H1 (cell line): Measurements from ENCODE around the gene VSIG2. TPM values are rescaled to one million over a fixed set of nuclear protein-coding genes. Genes with fewer than 3 reads are reported as not detected.

ENCODE experiments used
- CTCF ChIA-PET: fragments of 300-600 bp; sonication (Branson Sonifier 250); formaldehyde crosslinking; loops from one replicate; lab custom pipeline; 2021; ENCODE audit not compliant: partially characterized antibody; lab: Charles Lee
- POLR2A ChIA-PET: fragments of 300-600 bp; sonication (Branson Sonifier 250); formaldehyde crosslinking; loops from one replicate; lab custom pipeline; 2021; ENCODE audit warnings: inconsistent platforms; ENCODE audit not compliant: partially characterized antibody; lab: Charles Lee
- DNase-seq, 2 experiments: peaks; one replicate each; pipeline versions ENCODE4 v3.0.0 to v3.0.0-alpha.2; 2010 to 2022; ENCODE audit warnings: low spot score in 2 of 2, low read depth in 1 of 2, mixed read lengths in 1 of 2
- FAIRE-seq: peaks from 2 replicates; lab custom pipeline; 2011; peaks lifted over from hg19 to GRCh38; lab: Jason Lieb, UNC
- H2AFZ ChIP-seq: 2 replicates; pipeline ENCODE4 v1.8.1; 2012; ENCODE audit warnings: low read length, inconsistent platforms
- H2AK5ac ChIP-seq: 2 replicates; pipeline ENCODE4 v1.6.1; 2013; ENCODE audit warnings: low read depth, low read length
- H2BK120ac ChIP-seq: replicated peaks from 2 replicates; pipeline ENCODE3; 2013; ENCODE audit warnings: low read depth, low read length, inconsistent platforms
- H2BK12ac ChIP-seq: 2 replicates; pipeline ENCODE4 v1.6.1; 2013; ENCODE audit warnings: low read depth, low read length
- H2BK15ac ChIP-seq: 2 replicates; pipeline ENCODE4 v1.6.1; 2013; ENCODE audit warnings: low read length
- H2BK20ac ChIP-seq: 2 replicates; pipeline ENCODE4 v1.6.1; 2013; ENCODE audit warnings: low read length
- H2BK5ac ChIP-seq: 2 replicates; pipeline ENCODE4 v1.6.1; 2013; ENCODE audit warnings: low read depth, low read length
- H3K14ac ChIP-seq: 2 replicates; pipeline ENCODE4 v1.6.1; 2013; ENCODE audit warnings: inconsistent platforms; ENCODE audit not compliant: insufficient read length
- H3K18ac ChIP-seq: 2 replicates; pipeline ENCODE4 v1.6.1; 2013; ENCODE audit warnings: low read length; ENCODE audit errors: extremely low read depth
- H3K23ac ChIP-seq: 2 replicates; pipeline ENCODE4 v1.6.1; 2013; ENCODE audit warnings: inconsistent platforms; ENCODE audit not compliant: insufficient read length
- H3K23me2 ChIP-seq: 2 replicates; pipeline ENCODE4 v1.6.1; 2013; ENCODE audit warnings: low read depth, low read length
- H3K27ac ChIP-seq: 2 replicates; pipeline ENCODE4 v1.6.1; 2011; ENCODE audit warnings: low read depth, low read length, inconsistent platforms
- H3K27me3 ChIP-seq, 4 experiments: replicated peaks in 1 of 4; 1 replicate in 1 of 4; 2 replicates in 3 of 4; pipeline versions ENCODE4 v1.6.1 to v1.8.1; 2011 to 2013; ENCODE audit warnings: low read length in 3 of 4, mild to moderate bottlenecking in 3 of 4, inconsistent platforms in 2 of 4, mixed read lengths in 2 of 4, moderate library complexity in 1 of 4; ENCODE audit not compliant: control insufficient read depth in 3 of 4, insufficient read depth in 3 of 4; ENCODE audit errors: extremely low read depth in 1 of 4
- H3K36me3 ChIP-seq, 4 experiments: 2 replicates each; pipeline versions ENCODE4 v1.6.1 to v1.8.1; 2011 to 2013; ENCODE audit warnings: mild to moderate bottlenecking in 4 of 4, low read length in 3 of 4, moderate library complexity in 2 of 4, control low read depth in 1 of 4, inconsistent platforms in 1 of 4; ENCODE audit not compliant: insufficient read depth in 4 of 4, control insufficient read depth in 2 of 4
- H3K4ac ChIP-seq: replicated peaks from 2 replicates; pipeline ENCODE3; 2013; ENCODE audit warnings: low read length, low read depth, mixed read lengths, inconsistent platforms; ENCODE audit not compliant: insufficient read length
- H3K4me1 ChIP-seq, 4 experiments: replicated peaks in 1 of 4; 1 replicate in 1 of 4; 2 replicates in 3 of 4; pipeline versions ENCODE4 v1.6.1 to v1.8.1; 2011 to 2013; ENCODE audit warnings: low read length in 3 of 4, inconsistent platforms in 2 of 4, mixed read lengths in 1 of 4; ENCODE audit not compliant: insufficient read depth in 4 of 4, control insufficient read depth in 3 of 4
- H3K4me2 ChIP-seq, 2 experiments: 2 replicates each; pipeline versions ENCODE4 v1.6.1 to v1.8.1; 2011 to 2013; ENCODE audit warnings: low read depth in 2 of 2, low read length in 2 of 2, control low read depth in 1 of 2, inconsistent platforms in 1 of 2, mild to moderate bottlenecking in 1 of 2; ENCODE audit not compliant: insufficient read depth in 1 of 2
- H3K4me3 ChIP-seq, 4 experiments: fragments of 200-600, 300-600 bp in 1 of 4; sonication (generic), shearing (Covaris generic), sonication (Bioruptor Twin) in 1 of 4; 2 replicates each; pipeline versions ENCODE4 v1.5.1 to v1.8.1; 2011 to 2016; ENCODE audit warnings: low read length in 4 of 4, low read depth in 3 of 4, control low read depth in 2 of 4, inconsistent platforms in 2 of 4, mild to moderate bottlenecking in 2 of 4, mixed read lengths in 1 of 4, moderate library complexity in 1 of 4; ENCODE audit not compliant: insufficient read depth in 2 of 4; ENCODE audit errors: extremely low read depth in 1 of 4
- H3K56ac ChIP-seq: replicated peaks from 2 replicates; pipeline ENCODE3; 2013; ENCODE audit warnings: low read depth, mild to moderate bottlenecking, mixed read lengths, low read length, inconsistent platforms; ENCODE audit not compliant: insufficient read length
- H3K79me1 ChIP-seq: 2 replicates; pipeline ENCODE4 v1.6.1; 2013; ENCODE audit warnings: low read depth, low read length, control low read depth
- H3K79me2 ChIP-seq, 2 experiments: 2 replicates each; pipeline versions ENCODE4 v1.6.1 to v1.8.1; 2012 to 2013; ENCODE audit warnings: low read length in 2 of 2, mild to moderate bottlenecking in 2 of 2, inconsistent platforms in 1 of 2; ENCODE audit not compliant: insufficient read depth in 2 of 2, control insufficient read depth in 1 of 2
- H3K9ac ChIP-seq, 4 experiments: replicated peaks in 1 of 4; 1 replicate in 1 of 4; 2 replicates in 3 of 4; pipeline versions ENCODE4 v1.6.1 to v1.8.1; 2011 to 2013; ENCODE audit warnings: low read depth in 3 of 4, low read length in 3 of 4, control low read depth in 2 of 4, mild to moderate bottlenecking in 2 of 4, moderate library complexity in 2 of 4, inconsistent platforms in 1 of 4; ENCODE audit errors: extremely low read depth in 1 of 4
- H3K9me3 ChIP-seq, 2 experiments: 2 replicates each; pipeline versions ENCODE4 v1.6.1 to v1.8.1; 2012 to 2013; ENCODE audit warnings: mild to moderate bottlenecking in 2 of 2, moderate library complexity in 2 of 2, control low read depth in 1 of 2, inconsistent platforms in 1 of 2, low read depth in 1 of 2, low read length in 1 of 2, mixed read lengths in 1 of 2; ENCODE audit not compliant: insufficient read depth in 2 of 2
- H4K20me1 ChIP-seq, 2 experiments: replicated peaks in 1 of 2; 2 replicates each; pipeline versions ENCODE3 to v1.8.1; 2011 to 2013; ENCODE audit warnings: inconsistent platforms in 2 of 2, low read length in 2 of 2, mild to moderate bottlenecking in 1 of 2; ENCODE audit not compliant: insufficient read depth in 2 of 2, control insufficient read depth in 1 of 2
- H4K5ac ChIP-seq: 2 replicates; pipeline ENCODE4 v1.6.1; 2013; ENCODE audit warnings: low read length, low read depth, mixed read lengths, inconsistent platforms; ENCODE audit not compliant: insufficient read length
- H4K8ac ChIP-seq: 2 replicates; pipeline ENCODE4 v1.8.0; 2013; ENCODE audit warnings: mild to moderate bottlenecking, moderate library complexity, low read length, inconsistent platforms; ENCODE audit not compliant: insufficient read depth; ENCODE audit errors: extremely low read depth
- H4K91ac ChIP-seq: replicated peaks from 2 replicates; pipeline ENCODE3; 2013; ENCODE audit warnings: low read length, mixed read lengths, inconsistent platforms; ENCODE audit not compliant: insufficient read length
- ATF3 ChIP-seq: IDR thresholded peaks from 2 replicates; pipeline ENCODE4 v1.6.1; 2011; ENCODE audit warnings: low read depth, mild to moderate bottlenecking, low read length; ENCODE audit not compliant: insufficient read depth
- BACH1 ChIP-seq: IDR thresholded peaks from 2 replicates; pipeline ENCODE4 v1.6.1; 2012; ENCODE audit warnings: low read length, improper control_type of control experiment
- CBX5 ChIP-seq: fragments of 300-800, 300-1000 bp; sonication (generic); IDR thresholded peaks from 2 replicates; pipeline ENCODE4 v1.7.1; 2016; ENCODE audit warnings: antibody characterized with exemption, low read length, low read depth
- CEBPB ChIP-seq: IDR thresholded peaks from 2 replicates; pipeline ENCODE4 v1.6.1; 2012; ENCODE audit warnings: low read depth, low read length
- GABPA ChIP-seq: IDR thresholded peaks from 2 replicates; pipeline ENCODE4 v1.6.1; 2011; ENCODE audit warnings: mild to moderate bottlenecking, low read length, moderate library complexity, borderline replicate concordance; ENCODE audit not compliant: insufficient read depth
- KDM4A ChIP-seq: IDR thresholded peaks from one replicate; pipeline ENCODE4 v1.7.1; 2012; ENCODE audit warnings: low read depth, mild to moderate bottlenecking, moderate library complexity, low read length, inconsistent platforms; ENCODE audit not compliant: severe bottlenecking
- PHF8 ChIP-seq: fragments of 200-600 bp; sonication (generic); conservative IDR thresholded peaks from 2 replicates; pipeline ENCODE4 v1.7.1; 2012; ENCODE audit warnings: low read depth, mild to moderate bottlenecking, inconsistent platforms, low read length, moderate library complexity
- POLR2AphosphoS5 ChIP-seq: IDR thresholded peaks from 2 replicates; pipeline ENCODE4 v1.6.1; 2011; ENCODE audit warnings: low read depth, low read length
- POU5F1 ChIP-seq: IDR thresholded peaks from 2 replicates; pipeline ENCODE4 v1.6.1; 2011; ENCODE audit warnings: low read depth, mild to moderate bottlenecking, low read length, moderate library complexity
- SIN3A ChIP-seq, 2 experiments: IDR thresholded peaks in 1 of 2; conservative IDR thresholded peaks in 1 of 2; 2 replicates each; pipeline ENCODE4 v1.6.1; 2011 to 2012; ENCODE audit warnings: low read length in 2 of 2, improper control_type of control experiment in 1 of 2, low read depth in 1 of 2, mild to moderate bottlenecking in 1 of 2
- SP4 ChIP-seq: IDR thresholded peaks from 2 replicates; pipeline ENCODE4 v1.6.1; 2012; ENCODE audit warnings: low read length, inconsistent platforms
- SRF ChIP-seq: IDR thresholded peaks from 2 replicates; pipeline ENCODE4 v1.6.1; 2011; ENCODE audit warnings: mild to moderate bottlenecking, low read depth, low read length, moderate library complexity
- TBP ChIP-seq: IDR thresholded peaks from 2 replicates; pipeline ENCODE4 v1.6.1; 2011; ENCODE audit warnings: low read depth, low read length, improper control_type of control experiment
- TEAD4 ChIP-seq: IDR thresholded peaks from 2 replicates; pipeline ENCODE4 v1.6.1; 2012; ENCODE audit warnings: low read depth, low read length, inconsistent platforms, mixed read lengths
- ZNF274 ChIP-seq: IDR thresholded peaks from 2 replicates; pipeline ENCODE4 v1.7.0; 2012; ENCODE audit warnings: low read length, borderline replicate concordance; ENCODE audit errors: extremely low read depth
- WGBS, 2 experiments: shearing (Covaris generic) in 1 of 2; methylation state at CpG; one replicate each; pipeline versions ENCODE4 v1.1.6 to v1.1.7; 2013 to 2015; ENCODE audit warnings: low lambda C conversion rate in 2 of 2, mixed read lengths in 2 of 2, inconsistent platforms in 1 of 2, low coverage in 1 of 2, missing lambda C conversion rate in 1 of 2; ENCODE audit not compliant: insufficient replicate concordance in 2 of 2, insufficient coverage in 1 of 2, insufficient read length in 1 of 2; ENCODE audit errors: extremely low coverage in 1 of 2, missing lambda C conversion rate in 1 of 2; 5-methylcytosine and 5-hydroxymethylcytosine counted together
- polyA plus RNA-seq, 7 experiments: library from polyadenylated mRNA; depleted of rRNA in 3 of 7; stranded (reverse) in 5 of 7; unstranded in 2 of 7; fragments of >200 nt in 5 of 7; fragments of 200-250 nt in 2 of 7; gene quantifications; 1 replicate in 5 of 7; 2 replicates in 1 of 7; 4 replicates in 1 of 7; pipeline versions ENCODE4 v1.2.1 to v1.2.3, GENCODE V29; 2011 to 2013; ENCODE audit warnings: missing spikeins in 2 of 7, mixed read lengths in 2 of 7
- total RNA-seq: library from RNA; stranded (reverse); fragmentation: NEBNext Ultra II Directional; extraction: Animal tissue kit (Norgen Biotek cat#: 25700); gene quantifications from 2 replicates; pipeline ENCODE4 v1.2.1, GENCODE V29; 2021

The VSIG2 gene
- total and polyA plus RNA-seq, 2 of the 8 experiments (the other 6 are each of a cell fraction or from before 2014, with no cell fraction given), result 0.18 TPM; not detected in 1

GRCh38 chr11:124749912-124750311 lies 2.1 kb downstream of the VSIG2 start:
- Histone ChIP-seq H3K4me3 (no peak overlapping the region), H4K91ac (no peak overlapping the region), H4K20me1 (peaks cover 6 to 18% of the 10 kb centered on the region in 2 experiments), H2BK12ac (no peak overlapping the region), H3K79me2 (no peaks in the 10 kb centered on the region), H3K27ac (no peak overlapping the region), H3K9ac (no peak overlapping the region), H3K27me3 (peaks cover 91 to 99% (median 97%) of the 10 kb centered on the region in 4 experiments), H3K18ac (no peak overlapping the region), H2BK20ac (no peak overlapping the region), H4K8ac (no peak overlapping the region), H2BK120ac (no peak overlapping the region), H3K56ac (no peak overlapping the region), H3K23ac (no peak overlapping the region), H3K4ac (no peak overlapping the region), H2BK15ac (no peak overlapping the region), H2BK5ac (no peak overlapping the region), H2AFZ (no peak overlapping the region), H2AK5ac (no peak overlapping the region), H3K14ac (no peak overlapping the region), H4K5ac (no peak overlapping the region), H3K4me1 (peaks cover 0 to 30% (median 16%) of the 10 kb centered on the region in 4 experiments; a peak in 6 of 7 replicates), H3K36me3 (no peaks in the 10 kb centered on the region), H3K4me2 (no peak overlapping the region), H3K9me3 (no peaks in the 10 kb centered on the region), H3K23me2 (peaks cover 11% of the 10 kb centered on the region; the same call in 1 of the 2 replicates), H3K79me1 (no peaks in the 10 kb centered on the region)
- no peak for DNase-seq
- CTCF ChIA-PET, result interaction anchor here (1.6 to 28.0 kb wide), 5 partner anchors 7 to 127 kb away, joined by 4 to 382 read pairs (median 11); partner anchors contain the start of genes ESAM, NRGN and VSIG2
- no peak for FAIRE-seq
- POLR2A ChIA-PET, result no interaction called here
- WGBS, 2 experiments, result 67% methylated on average over 1 of the region's 1 CpG; no CpG with 5 or more reads in 1 of the 2 experiments
- TF ChIP-seq SP4 (no peak), TEAD4 (no peak), CEBPB (no peak), POLR2AphosphoS5 (no peak), ZNF274 (no peak), SIN3A (conservative IDR thresholded peaks at IDR 0.05 in 1 of 2, IDR thresholded peaks at IDR 0.05 in 1 of 2; ENCODE audit: low read depth in 1 of 2, low read length in 2 of 2) (no peak), ATF3 (no peak), TBP (no peak), POU5F1 (no peak), PHF8 (no peak), SRF (no peak), CBX5 (no peak), BACH1 (no peak), GABPA (no peak), KDM4A (no peak)
